Mucosa of stomach (tissue), 1 donor: ENCODE measurements around the gene STOML1.

Experiments used
- H3K27me3 ChIP-seq: one replicate; pipeline ENCODE4 v1.7.0; 2013; ENCODE audit warnings: mild to moderate bottlenecking, low read length; ENCODE audit not compliant: control insufficient read depth, insufficient read depth
- H3K36me3 ChIP-seq: one replicate; pipeline ENCODE4 v1.7.0; 2013; ENCODE audit warnings: low read length; ENCODE audit not compliant: control insufficient read depth, insufficient read depth
- H3K4me1 ChIP-seq: one replicate; pipeline ENCODE4 v1.7.0; 2013; ENCODE audit warnings: mild to moderate bottlenecking, low read length; ENCODE audit not compliant: control insufficient read depth, insufficient read depth
- H3K4me3 ChIP-seq: one replicate; pipeline ENCODE4 v1.7.0; 2013; ENCODE audit warnings: low read length
- H3K9ac ChIP-seq: one replicate; pipeline ENCODE4 v1.7.0; 2013; ENCODE audit warnings: mild to moderate bottlenecking, low read length, moderate library complexity
- H3K9me3 ChIP-seq: one replicate; pipeline ENCODE4 v1.7.0; 2013; ENCODE audit warnings: mild to moderate bottlenecking, low read length, moderate library complexity; ENCODE audit not compliant: control insufficient read depth
- donor health status: Pancreatic carcinoma.

Gene STOML1

GRCh38 chr15:74007820-74008371, 15.8 kb upstream of the STOML1 start:
- Histone ChIP-seq H3K4me1 (peaks cover 57% of the 10 kb centered on the region), H3K9ac (no peak overlapping the region), H3K27me3 (no peaks in the 10 kb centered on the region), H3K4me3 (no peak overlapping the region), H3K9me3 (no peaks in the 10 kb centered on the region), H3K36me3 (no peaks in the 10 kb centered on the region)

GRCh38 chr15:74006774-74007639, 14.9 kb upstream of the STOML1 start:
- no peaks in the 10 kb centered on the region for H3K9me3 ChIP-seq
- peaks cover 52% of the 10 kb centered on the region for H3K4me1 ChIP-seq
- no peak overlapping the region for H3K4me3 ChIP-seq
- H3K36me3 ChIP-seq, result no peaks in the 10 kb centered on the region
- no peak overlapping the region for H3K9ac ChIP-seq
- no peaks in the 10 kb centered on the region for H3K27me3 ChIP-seq

GRCh38 chr15:73997986-73998385, 5.9 kb upstream of the STOML1 start:
- Histone ChIP-seq H3K36me3 (no peaks in the 10 kb centered on the region), H3K4me3 (no peak overlapping the region), H3K9me3 (no peaks in the 10 kb centered on the region), H3K4me1 (peaks cover 20% of the 10 kb centered on the region), H3K9ac (no peak overlapping the region), H3K27me3 (no peaks in the 10 kb centered on the region)

- no peaks in the 10 kb centered on the region for H3K27me3 ChIP-seq
- peak overlapping the region; percentile 1 for H3K9ac ChIP-seq
- H3K9me3 ChIP-seq, result no peaks in the 10 kb centered on the region
- H3K4me1 ChIP-seq, result peaks cover 28% of the 10 kb centered on the region
- no peaks in the 10 kb centered on the region for H3K36me3 ChIP-seq
- H3K4me3 ChIP-seq, result no peak overlapping the region
Observed at GRCh38 chr15:73996939-73997338, 4.8 kb upstream of the STOML1 start.

- Histone ChIP-seq H3K27me3 (no peaks in the 10 kb centered on the region), H3K4me3 (no peak overlapping the region), H3K9ac (no peak overlapping the region), H3K4me1 (peaks cover 33% of the 10 kb centered on the region), H3K9me3 (no peaks in the 10 kb centered on the region), H3K36me3 (no peaks in the 10 kb centered on the region)
Observed at GRCh38 chr15:73996267-73996666, 4.2 kb upstream of the STOML1 start.

- Histone ChIP-seq H3K9ac (peak overlapping the region; percentile 93), H3K4me3 (peak overlapping the region; percentile 91), H3K4me1 (peaks cover 45% of the 10 kb centered on the region), H3K9me3 (no peaks in the 10 kb centered on the region), H3K36me3 (no peaks in the 10 kb centered on the region), H3K27me3 (no peaks in the 10 kb centered on the region)
Observed at GRCh38 chr15:73994912-73995622, 3.0 kb upstream of the STOML1 start.

GRCh38 chr15:73994413-73994883, 2.4 kb upstream of the STOML1 start, which contains the start of gene PML:
PML (plus strand) TSS chr15:73994716; CDS start chr15:73994813, 97 bp downstream.
- Histone ChIP-seq H3K36me3 (no peaks in the 10 kb centered on the region), H3K9me3 (no peaks in the 10 kb centered on the region), H3K4me3 (peak within 1 kb of the TSS; percentile 91), H3K4me1 (peaks cover 51% of the 10 kb centered on the region), H3K27me3 (no peaks in the 10 kb centered on the region), H3K9ac (peak within 1 kb of the TSS; percentile 93)

- peaks cover 61% of the 10 kb centered on the region for H3K4me1 ChIP-seq
- peak overlapping the region; percentile 91 for H3K4me3 ChIP-seq
- no peaks in the 10 kb centered on the region for H3K9me3 ChIP-seq
- no peaks in the 10 kb centered on the region for H3K36me3 ChIP-seq
- H3K9ac ChIP-seq, result no peak overlapping the region
- H3K27me3 ChIP-seq, result no peaks in the 10 kb centered on the region
Observed at GRCh38 chr15:73993211-73993994, 1.3 kb upstream of the STOML1 start.

- no peaks in the 10 kb centered on the region for H3K9me3 ChIP-seq
- no peak overlapping the region for H3K4me3 ChIP-seq
- H3K27me3 ChIP-seq, result no peaks in the 10 kb centered on the region
- H3K4me1 ChIP-seq, result peaks cover 70% of the 10 kb centered on the region
- peak overlapping the region; percentile 82 for H3K9ac ChIP-seq
- no peaks in the 10 kb centered on the region for H3K36me3 ChIP-seq
Observed at GRCh38 chr15:73992594-73992898, 451 bp upstream of the STOML1 start.

- Histone ChIP-seq H3K9me3 (no peaks in the 10 kb centered on the region), H3K4me3 (peak overlapping the region; percentile 62), H3K36me3 (no peaks in the 10 kb centered on the region), H3K9ac (peak overlapping the region; percentile 82), H3K4me1 (peaks cover 72% of the 10 kb centered on the region), H3K27me3 (no peaks in the 10 kb centered on the region)
Observed at GRCh38 chr15:73991260-73991659, 835 bp downstream of the STOML1 start.

- Histone ChIP-seq H3K9ac (no peak overlapping the region), H3K4me1 (peaks cover 71% of the 10 kb centered on the region), H3K27me3 (no peaks in the 10 kb centered on the region), H3K9me3 (no peaks in the 10 kb centered on the region), H3K36me3 (no peaks in the 10 kb centered on the region), H3K4me3 (no peak overlapping the region)
Observed at GRCh38 chr15:73990250-73991005, 1.7 kb downstream of the STOML1 start.
